ENCODE results near the gene MMAB.

GRCh38 chr12:109560867-109561710, 12.2 kb downstream of the MMAB start:
- TF ChIP-seq CTCF (IDR thresholded peaks at IDR 0.05) (no peak), POLR2A (IDR thresholded peaks at IDR 0.05) (no peak), EP300 (IDR thresholded peaks at IDR 0.05) (no peak), POLR2AphosphoS5 (IDR thresholded peaks at IDR 0.05) (no peak)
